K562 (cell line): ENCODE results near the gene PITPNM3. TPM values are rescaled to one million over a fixed set of nuclear protein-coding genes. Genes with fewer than 3 reads are reported as not detected.

Experiments
- ARID2 ChIP-seq: fragments of 450-650 bp; IDR thresholded peaks from 2 replicates; pipeline ENCODE4 v1.6.1; 2017; ENCODE audit warnings: antibody characterized with exemption, mild to moderate bottlenecking
- CEBPG ChIP-seq, 3 experiments: fragments of 200-800 bp in 1 of 3; sonication (Bioruptor generic) in 1 of 3; sonication (generic) in 1 of 3; formaldehyde crosslinking in 1 of 3; IDR thresholded peaks in 2 of 3; conservative IDR thresholded peaks in 1 of 3; 2 replicates each; pipeline versions ENCODE4 v1.6.1 to v1.8.0; 2016 to 2022; ENCODE audit warnings: missing compliant biosample characterization in 2 of 3, missing genetic modification characterization in 2 of 3, mild to moderate bottlenecking in 1 of 3, missing genetic modification reagents in 1 of 3
- COPS2 ChIP-seq: fragments of 450-650 bp; conservative IDR thresholded peaks from 2 replicates; pipeline ENCODE4 v1.6.1; 2016; ENCODE audit warnings: mild to moderate bottlenecking, moderate library complexity
- CTBP1 ChIP-seq: fragments of 450-650 bp; IDR thresholded peaks from 2 replicates; pipeline ENCODE4 v1.6.1; 2016; ENCODE audit warnings: borderline replicate concordance
- CUX1 ChIP-seq: fragments of 200-800 bp; sonication (Bioruptor generic); IDR thresholded peaks from 2 replicates; pipeline ENCODE4 v1.6.1; 2016; ENCODE audit warnings: missing genetic modification characterization, missing compliant biosample characterization
- KLF16 ChIP-seq: IDR thresholded peaks from 2 replicates; pipeline ENCODE4 v1.6.1; 2016; ENCODE audit warnings: antibody characterized with exemption
- POU5F1 ChIP-seq: fragments of 150-350 bp; IDR thresholded peaks from 2 replicates; pipeline ENCODE4 v1.6.1; 2014; ENCODE audit warnings: borderline replicate concordance, low read length, low read depth, mild to moderate bottlenecking; ENCODE audit not compliant: partially characterized antibody
- PURB ChIP-seq: sonication (generic); formaldehyde crosslinking; IDR thresholded peaks from 2 replicates; pipeline ENCODE4 v1.9.0; 2021; ENCODE audit warnings: low read depth, mild to moderate bottlenecking, missing genetic modification reagents
- RHOXF2B ChIP-seq: fragments of 250-450 bp; sonication (Bioruptor Pico); conservative IDR thresholded peaks from 2 replicates; pipeline ENCODE4 v1.5.1; 2021
- SIN3A ChIP-seq, 2 experiments: fragments of 150-350 bp in 1 of 2; IDR thresholded peaks; 2 replicates each; pipeline ENCODE4 v1.6.1; 2011 to 2016; ENCODE audit warnings: borderline replicate concordance in 2 of 2, low read depth in 2 of 2, low read length in 2 of 2, mild to moderate bottlenecking in 2 of 2, moderate library complexity in 2 of 2; ENCODE audit not compliant: control insufficient read depth in 1 of 2
- SP1 ChIP-seq: sonication (generic); formaldehyde crosslinking; IDR thresholded peaks from 2 replicates; pipeline ENCODE4 v1.8.1; 2022; ENCODE audit warnings: mild to moderate bottlenecking, missing genetic modification reagents
- TEAD4 ChIP-seq, 2 experiments: sonication (generic) in 1 of 2; formaldehyde crosslinking in 1 of 2; IDR thresholded peaks; 2 replicates each; pipeline versions ENCODE4 v1.6.1 to v1.8.0; 2012 to 2022; ENCODE audit warnings: borderline replicate concordance in 1 of 2, inconsistent platforms in 1 of 2, low read length in 1 of 2, mild to moderate bottlenecking in 1 of 2, missing genetic modification reagents in 1 of 2
- ZBTB26 ChIP-seq: fragments of 450-650 bp; formaldehyde crosslinking; IDR thresholded peaks from 2 replicates; pipeline ENCODE4 v1.4.0; 2022; ENCODE audit warnings: missing genetic modification characterization
- ZNF668 ChIP-seq: fragments of 250-450 bp; sonication (Bioruptor Pico); IDR thresholded peaks from 2 replicates; pipeline ENCODE4 v1.8.0; 2022; ENCODE audit warnings: mild to moderate bottlenecking, inconsistent platforms
- polyA plus RNA-seq, 8 experiments: library from polyadenylated mRNA; depleted of rRNA in 4 of 8; stranded (reverse) in 5 of 8; unstranded in 3 of 8; fragments of >200 nt; fragmentation: Nextera tagmentation in 2 of 8; fragmentation: Illumina TruSeq in 1 of 8; extraction: Ambion mirVana in 2 of 8; extraction: Trizol in 1 of 8; gene quantifications; 2 replicates each; pipeline versions ENCODE4 v1.2.1 to v1.2.3, GENCODE V29; 2011 to 2014; ENCODE audit warnings: inconsistent platforms in 1 of 8, missing spikeins in 1 of 8
- total RNA-seq, 7 experiments: library from RNA; depleted of rRNA in 6 of 7; stranded (reverse); fragments of >200 nt in 6 of 7; fragmentation: Illumina TruSeq in 2 of 7; extraction: Trizol in 2 of 7; gene quantifications; 2 replicates each; pipeline versions ENCODE4 v1.2.1 to v1.2.3, GENCODE V29; 2011 to 2021; ENCODE audit warnings: low replicate concordance in 1 of 7
- TF ChIP-seq, protein P1 (sequence below), 3 experiments: fragments of 200-800 bp in 1 of 3; fragments of 250-450 bp in 1 of 3; fragments of 450-650 bp in 1 of 3; sonication (Bioruptor Pico) in 1 of 3; sonication (Bioruptor generic) in 1 of 3; formaldehyde crosslinking in 1 of 3; IDR thresholded peaks; 2 replicates each; pipeline versions ENCODE4 v1.6.1 to v1.8.0; 2016 to 2022; ENCODE audit warnings: mild to moderate bottlenecking in 2 of 3, missing genetic modification characterization in 2 of 3, missing compliant biosample characterization in 1 of 3, moderate library complexity in 1 of 3

Gene PITPNM3
- total and polyA plus RNA-seq, 9 of the 15 experiments (the other 6 are each of a cell fraction or from before 2014, with no cell fraction given), result 0.14 to 0.38 (median 0.22) TPM; not detected in 2

- TF ChIP-seq, protein P1, sequence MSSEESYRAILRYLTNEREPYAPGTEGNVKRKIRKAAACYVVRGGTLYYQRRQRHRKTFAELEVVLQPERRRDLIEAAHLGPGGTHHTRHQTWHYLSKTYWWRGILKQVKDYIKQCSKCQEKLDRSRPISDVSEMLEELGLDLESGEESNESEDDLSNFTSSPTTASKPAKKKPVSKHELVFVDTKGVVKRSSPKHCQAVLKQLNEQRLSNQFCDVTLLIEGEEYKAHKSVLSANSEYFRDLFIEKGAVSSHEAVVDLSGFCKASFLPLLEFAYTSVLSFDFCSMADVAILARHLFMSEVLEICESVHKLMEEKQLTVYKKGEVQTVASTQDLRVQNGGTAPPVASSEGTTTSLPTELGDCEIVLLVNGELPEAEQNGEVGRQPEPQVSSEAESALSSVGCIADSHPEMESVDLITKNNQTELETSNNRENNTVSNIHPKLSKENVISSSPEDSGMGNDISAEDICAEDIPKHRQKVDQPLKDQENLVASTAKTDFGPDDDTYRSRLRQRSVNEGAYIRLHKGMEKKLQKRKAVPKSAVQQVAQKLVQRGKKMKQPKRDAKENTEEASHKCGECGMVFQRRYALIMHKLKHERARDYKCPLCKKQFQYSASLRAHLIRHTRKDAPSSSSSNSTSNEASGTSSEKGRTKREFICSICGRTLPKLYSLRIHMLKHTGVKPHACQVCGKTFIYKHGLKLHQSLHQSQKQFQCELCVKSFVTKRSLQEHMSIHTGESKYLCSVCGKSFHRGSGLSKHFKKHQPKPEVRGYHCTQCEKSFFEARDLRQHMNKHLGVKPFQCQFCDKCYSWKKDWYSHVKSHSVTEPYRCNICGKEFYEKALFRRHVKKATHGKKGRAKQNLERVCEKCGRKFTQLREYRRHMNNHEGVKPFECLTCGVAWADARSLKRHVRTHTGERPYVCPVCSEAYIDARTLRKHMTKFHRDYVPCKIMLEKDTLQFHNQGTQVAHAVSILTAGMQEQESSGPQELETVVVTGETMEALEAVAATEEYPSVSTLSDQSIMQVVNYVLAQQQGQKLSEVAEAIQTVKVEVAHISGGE (CRISPR knock-in tag; IDR thresholded peaks at IDR 0.05), result no peak
- TF ChIP-seq SIN3A (IDR thresholded peaks at IDR 0.05; ENCODE audit: borderline replicate concordance in 2 of 2, control insufficient read depth in 1 of 2, low read depth in 2 of 2, low read length in 2 of 2) (no peak), PURB (CRISPR knock-in tag) (no peak), KLF16 (0 out of 2 replicates have a peak, but pooled peaks have one; percentile 22), CTBP1 (no peak), SP1 (CRISPR knock-in tag) (no peak), ZNF668 (CRISPR knock-in tag) (no peak), RHOXF2B (CRISPR knock-in tag) (no peak), CUX1 (no peak), POU5F1 (no peak), ARID2 (no peak), COPS2 (no peak), TEAD4 (IDR thresholded peaks at IDR 0.05; ENCODE audit: low read length) (peak; percentile 58; the same call in 1 of the 2 replicates), TEAD4 (CRISPR knock-in tag; IDR thresholded peaks at IDR 0.05; ENCODE audit: borderline replicate concordance) (no peak), CEBPG (CRISPR knock-in tag; IDR thresholded peaks at IDR 0.05) (no peak), CEBPG (tag; conservative IDR thresholded peaks at IDR 0.05 in 1 of 2, IDR thresholded peaks at IDR 0.05 in 1 of 2) (no peak), ZBTB26 (CRISPR knock-in tag) (no peak)
Observed at GRCh38 chr17:6450926-6451832, 105.2 kb downstream of the PITPNM3 start (continued).
